ENCODE measurements around the gene SERPINA1.

SERPINA1 gene

GRCh38 chr14:94387051-94388026 is 1.1 kb downstream of the SERPINA1 start:
- H3K4me1 Mint-ChIP-seq: peaks cover 9% of the 10 kb centered on the region
- H3K36me3 Mint-ChIP-seq (ENCODE audit: insufficient read depth): peaks cover 2% of the 10 kb centered on the region
- H3K9me3 Mint-ChIP-seq: no peaks in the 10 kb centered on the region
- ATAC-seq (replicated peaks; ENCODE audit: extremely low read depth, poor library complexity, severe bottlenecking): no peak
- H3K4me3 Mint-ChIP-seq: no peak overlapping the region
- DNase-seq (ENCODE audit: low spot score in 2 of 2): no peak
- H3K27me3 Mint-ChIP-seq: no peaks in the 10 kb centered on the region
- H3K27ac Mint-ChIP-seq (ENCODE audit: low read depth): no peak overlapping the region

GRCh38 chr14:94386085-94387031 is 2.0 kb downstream of the SERPINA1 start:
- Mint-ChIP-seq H3K4me3 (no peak overlapping the region), H3K27me3 (no peaks in the 10 kb centered on the region), H3K36me3 (ENCODE audit: insufficient read depth) (peaks cover 2% of the 10 kb centered on the region), H3K4me1 (no peaks in the 10 kb centered on the region), H3K27ac (ENCODE audit: low read depth) (no peak overlapping the region), H3K9me3 (no peaks in the 10 kb centered on the region)
- DNase-seq (ENCODE audit: low spot score in 2 of 2) (no peak), ATAC-seq (replicated peaks; ENCODE audit: extremely low read depth, poor library complexity, severe bottlenecking) (no peak)

GRCh38 chr14:94385553-94386057 is 2.8 kb downstream of the SERPINA1 start:
- peaks cover 2% of the 10 kb centered on the region for H3K27me3 Mint-ChIP-seq
- H3K27ac Mint-ChIP-seq (ENCODE audit: low read depth): no peak overlapping the region
- peaks cover 2% of the 10 kb centered on the region for H3K36me3 Mint-ChIP-seq (ENCODE audit: insufficient read depth)
- DNase-seq (ENCODE audit: low spot score in 2 of 2): no peak
- no peak for ATAC-seq (replicated peaks; ENCODE audit: extremely low read depth, poor library complexity, severe bottlenecking)
- H3K9me3 Mint-ChIP-seq: no peaks in the 10 kb centered on the region
- H3K4me1 Mint-ChIP-seq: no peaks in the 10 kb centered on the region
- H3K4me3 Mint-ChIP-seq: no peak overlapping the region

DNA sequence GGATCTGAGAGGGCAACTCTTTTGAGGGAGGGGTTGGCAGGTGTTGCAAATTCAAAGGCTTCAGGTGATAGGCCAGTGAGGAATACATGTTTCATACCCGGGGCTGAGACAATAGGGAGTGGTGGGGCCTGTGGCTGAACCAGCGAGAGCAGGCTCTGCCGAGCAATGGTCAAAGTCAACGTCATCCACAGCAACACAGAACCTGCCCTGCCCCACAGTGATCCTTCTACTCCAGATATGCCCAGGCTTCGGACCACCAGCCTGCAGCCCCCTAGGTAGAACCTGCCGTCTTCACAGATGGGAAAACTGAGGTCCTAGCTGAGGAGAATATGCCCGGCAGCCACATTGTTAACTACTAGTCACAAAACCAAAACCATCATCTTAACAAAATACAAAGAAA is 4.1 kb downstream of the SERPINA1 start:
- no peaks in the 10 kb centered on the region for H3K9me3 Mint-ChIP-seq
- ATAC-seq (replicated peaks; ENCODE audit: extremely low read depth, poor library complexity, severe bottlenecking) (no peak), DNase-seq (ENCODE audit: low spot score in 2 of 2) (no peak)
- H3K27me3 Mint-ChIP-seq: peaks cover 15% of the 10 kb centered on the region
- H3K36me3 Mint-ChIP-seq (ENCODE audit: insufficient read depth): peaks cover 2% of the 10 kb centered on the region
- no peaks in the 10 kb centered on the region for H3K4me1 Mint-ChIP-seq
- H3K4me3 Mint-ChIP-seq: no peak overlapping the region
- H3K27ac Mint-ChIP-seq (ENCODE audit: low read depth): no peak overlapping the region

GRCh38 chr14:94383777-94384176 is 4.6 kb downstream of the SERPINA1 start:
- no peak overlapping the region for H3K27ac Mint-ChIP-seq (ENCODE audit: low read depth)
- no peak overlapping the region for H3K4me3 Mint-ChIP-seq
- H3K36me3 Mint-ChIP-seq (ENCODE audit: insufficient read depth): peaks cover 2% of the 10 kb centered on the region
- H3K9me3 Mint-ChIP-seq: no peaks in the 10 kb centered on the region
- H3K27me3 Mint-ChIP-seq: peaks cover 20% of the 10 kb centered on the region
- ATAC-seq (replicated peaks; ENCODE audit: extremely low read depth, poor library complexity, severe bottlenecking) (no peak), DNase-seq (ENCODE audit: low spot score in 2 of 2) (no peak)
- H3K4me1 Mint-ChIP-seq: no peaks in the 10 kb centered on the region

GRCh38 chr14:94382716-94383596 is 5.4 kb downstream of the SERPINA1 start:
- ATAC-seq (replicated peaks; ENCODE audit: extremely low read depth, poor library complexity, severe bottlenecking) (no peak), DNase-seq (ENCODE audit: low spot score in 2 of 2) (no peak)
- H3K27me3 Mint-ChIP-seq: peaks cover 28% of the 10 kb centered on the region
- peaks cover 2% of the 10 kb centered on the region for H3K36me3 Mint-ChIP-seq (ENCODE audit: insufficient read depth)
- no peak overlapping the region for H3K27ac Mint-ChIP-seq (ENCODE audit: low read depth)
- H3K4me3 Mint-ChIP-seq: no peak overlapping the region
- no peaks in the 10 kb centered on the region for H3K9me3 Mint-ChIP-seq
- H3K4me1 Mint-ChIP-seq: no peaks in the 10 kb centered on the region

DNA sequence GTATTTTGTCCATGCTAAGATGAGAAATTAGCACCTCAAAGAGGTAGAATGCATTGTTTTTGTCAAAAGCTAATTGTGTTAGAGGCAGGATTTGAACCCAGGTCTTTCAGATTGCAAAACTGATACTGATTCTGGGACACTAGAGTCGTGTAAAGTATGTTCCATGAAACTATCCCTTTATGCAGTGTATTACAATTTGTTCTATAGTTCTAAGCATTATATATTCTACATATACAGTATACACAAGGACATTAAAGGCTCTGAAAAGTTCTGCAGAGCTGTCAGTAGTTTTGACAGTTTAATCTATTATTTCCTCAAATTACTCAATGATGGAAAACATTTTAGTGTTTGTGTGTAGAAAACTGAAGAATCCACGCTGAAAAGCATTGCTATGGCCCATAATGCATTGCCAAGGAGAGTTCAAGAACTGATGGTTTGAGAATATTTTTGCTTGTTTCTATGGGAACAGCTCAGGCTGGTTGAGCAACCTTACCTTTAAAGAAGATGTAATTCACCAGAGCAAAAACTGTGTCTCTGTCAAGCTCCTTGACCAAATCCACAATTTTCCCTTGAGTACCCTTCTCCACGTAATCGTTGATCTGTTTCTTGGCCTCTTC is 6.2 kb downstream of the SERPINA1 start:
- Mint-ChIP-seq H3K27me3 (peaks cover 35% of the 10 kb centered on the region), H3K27ac (ENCODE audit: low read depth) (no peak overlapping the region), H3K36me3 (ENCODE audit: insufficient read depth) (peaks cover 2% of the 10 kb centered on the region), H3K4me3 (no peak overlapping the region), H3K4me1 (no peaks in the 10 kb centered on the region), H3K9me3 (no peaks in the 10 kb centered on the region)
- DNase-seq (ENCODE audit: low spot score in 2 of 2): no peak
- ATAC-seq (replicated peaks; ENCODE audit: extremely low read depth, poor library complexity, severe bottlenecking): no peak

DNA sequence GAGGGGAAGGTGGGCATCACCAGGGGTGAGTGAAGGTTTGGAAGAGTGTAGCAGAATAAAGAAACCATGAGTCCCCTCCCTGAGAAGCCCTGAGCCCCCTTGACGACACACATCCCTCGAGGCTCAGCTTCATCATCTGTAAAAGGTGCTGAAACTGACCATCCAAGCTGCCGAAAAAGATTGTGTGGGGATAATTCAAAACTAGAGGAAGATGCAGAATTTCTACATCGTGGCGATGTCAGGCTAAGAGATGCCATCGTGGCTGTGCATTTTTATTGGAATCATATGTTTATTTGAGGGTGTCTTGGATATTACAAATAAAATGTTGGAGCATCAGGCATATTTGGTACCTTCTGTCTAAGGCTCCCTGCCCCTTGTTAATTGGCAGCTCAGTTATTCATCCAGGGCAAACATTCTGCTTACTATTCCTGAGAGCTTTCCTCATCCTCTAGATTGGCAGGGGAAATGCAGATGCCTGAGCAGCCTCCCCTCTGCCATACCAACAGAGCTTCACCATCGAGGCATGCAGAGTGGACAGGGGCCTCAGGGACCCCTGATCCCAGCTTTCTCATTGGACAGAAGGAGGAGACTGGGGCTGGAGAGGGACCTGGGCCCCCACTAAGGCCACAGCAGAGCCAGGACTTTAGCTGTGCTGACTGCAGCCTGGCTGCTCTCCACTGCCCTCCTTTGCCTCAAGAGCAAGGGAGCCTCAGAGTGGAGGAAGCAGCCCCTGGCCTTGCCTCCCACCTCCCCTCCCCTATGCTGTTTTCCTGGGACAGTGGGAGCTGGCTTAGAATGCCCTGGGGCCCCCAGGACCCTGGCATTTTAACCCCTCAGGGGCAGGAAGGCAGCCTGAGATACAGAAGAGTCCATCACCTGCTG is 7.0 kb downstream of the SERPINA1 start:
- Mint-ChIP-seq H3K27ac (ENCODE audit: low read depth) (no peak overlapping the region), H3K4me3 (no peak overlapping the region), H3K9me3 (no peaks in the 10 kb centered on the region), H3K27me3 (peaks cover 44% of the 10 kb centered on the region), H3K36me3 (ENCODE audit: insufficient read depth) (no peaks in the 10 kb centered on the region), H3K4me1 (no peaks in the 10 kb centered on the region)
- ATAC-seq (replicated peaks; ENCODE audit: extremely low read depth, poor library complexity, severe bottlenecking) (no peak), DNase-seq (ENCODE audit: low spot score in 2 of 2) (no peak)

- H3K9me3 Mint-ChIP-seq: no peaks in the 10 kb centered on the region
- DNase-seq (ENCODE audit: low spot score in 2 of 2): no peak
- no peak overlapping the region for H3K27ac Mint-ChIP-seq (ENCODE audit: low read depth)
- H3K27me3 Mint-ChIP-seq: peaks cover 48% of the 10 kb centered on the region
- H3K4me1 Mint-ChIP-seq: no peaks in the 10 kb centered on the region
- no peak overlapping the region for H3K4me3 Mint-ChIP-seq
- no peaks in the 10 kb centered on the region for H3K36me3 Mint-ChIP-seq (ENCODE audit: insufficient read depth)
- no peak for ATAC-seq (replicated peaks; ENCODE audit: extremely low read depth, poor library complexity, severe bottlenecking)
Observed at GRCh38 chr14:94380225-94381148, 7.9 kb downstream of the SERPINA1 start.

Measured in central memory CD8-positive, alpha-beta T cell (primary cell).